GM19099 (cell line): ENCODE data around the gene MNS1.

Experiments used
- POLR2A ChIP-seq: IDR thresholded peaks from 3 replicates; pipeline ENCODE4 v1.6.1; 2011; ENCODE audit warnings: low read depth; ENCODE audit not compliant: insufficient read length; ENCODE audit errors: extremely low read depth

MNS1 gene

GRCh38 chr15:56467616-56468015 lies 2.7 kb upstream of the MNS1 start:
- no peak for TF ChIP-seq POLR2A

GRCh38 chr15:56460947-56461346 lies 4.0 kb downstream of the MNS1 start:
- TF ChIP-seq POLR2A, result no peak

- TF ChIP-seq POLR2A, result no peak
Measured at GRCh38 chr15:56460071-56460470, 4.9 kb downstream of the MNS1 start.

- no peak for TF ChIP-seq POLR2A
Measured at GRCh38 chr15:56459096-56459495, 5.8 kb downstream of the MNS1 start.

GRCh38 chr15:56456229-56456628 lies 8.7 kb downstream of the MNS1 start:
- no peak for TF ChIP-seq POLR2A

- TF ChIP-seq POLR2A, result no peak
Measured at GRCh38 chr15:56454836-56455235, 10.1 kb downstream of the MNS1 start.

- TF ChIP-seq POLR2A, result no peak
Measured at GRCh38 chr15:56445746-56446145, 19.2 kb downstream of the MNS1 start.

GRCh38 chr15:56442354-56442753 lies 22.6 kb downstream of the MNS1 start:
- TF ChIP-seq POLR2A, result no peak

- no peak for TF ChIP-seq POLR2A
Measured at GRCh38 chr15:56440214-56440770, 24.6 kb downstream of the MNS1 start.

GRCh38 chr15:56432304-56432703 lies 32.6 kb downstream of the MNS1 start:
- no peak for TF ChIP-seq POLR2A

GRCh38 chr15:56428821-56429458 lies 36.0 kb downstream of the MNS1 start:
- no peak for TF ChIP-seq POLR2A

- no peak for TF ChIP-seq POLR2A
Measured at GRCh38 chr15:56425976-56426375, 39.0 kb downstream of the MNS1 start.

- TF ChIP-seq POLR2A, result no peak
Measured at GRCh38 chr15:56425276-56425675, 39.7 kb downstream of the MNS1 start.

- TF ChIP-seq POLR2A, result no peak
Measured at GRCh38 chr15:56411122-56411749, 53.7 kb downstream of the MNS1 start.

- no peak for TF ChIP-seq POLR2A
Measured at GRCh38 chr15:56410721-56411120, 54.2 kb downstream of the MNS1 start.

- TF ChIP-seq POLR2A, result no peak
Measured at GRCh38 chr15:56394909-56395308, 70.0 kb downstream of the MNS1 start.
